IMR-90 (cell line): ENCODE data around the gene SYT5.

ENCODE experiments used
- CHD1 ChIP-seq: IDR thresholded peaks from 2 replicates; pipeline ENCODE4 v1.6.1; 2012; ENCODE audit warnings: low read depth, low read length, improper control_type of control experiment
- CTCF ChIP-seq: conservative IDR thresholded peaks from 2 replicates; pipeline ENCODE4 v1.5.1; 2012; ENCODE audit warnings: mild to moderate bottlenecking, low read depth, low read length, improper control_type of control experiment
- FOS ChIP-seq: fragments of 150-350 bp; IDR thresholded peaks from 2 replicates; pipeline ENCODE4 v1.6.1; 2016; ENCODE audit warnings: low read depth, low read length
- MAFK ChIP-seq: IDR thresholded peaks from 2 replicates; pipeline ENCODE4 v1.6.1; 2012; ENCODE audit warnings: low read depth, low read length, improper control_type of control experiment
- MAZ ChIP-seq: IDR thresholded peaks from 2 replicates; pipeline ENCODE4 v1.6.1; 2012; ENCODE audit warnings: low read depth, mild to moderate bottlenecking, low read length, improper control_type of control experiment, moderate library complexity, borderline replicate concordance
- POLR2A ChIP-seq: IDR thresholded peaks from 2 replicates; pipeline ENCODE4 v1.6.1; 2012; ENCODE audit warnings: mild to moderate bottlenecking, low read depth, low read length
- RCOR1 ChIP-seq: IDR thresholded peaks from 2 replicates; pipeline ENCODE4 v1.6.1; 2012; ENCODE audit warnings: mild to moderate bottlenecking, low read length, improper control_type of control experiment; ENCODE audit not compliant: insufficient replicate concordance
- RFX5 ChIP-seq: IDR thresholded peaks from 2 replicates; pipeline ENCODE4 v1.8.0; 2012; ENCODE audit warnings: low read depth, mild to moderate bottlenecking, low read length, moderate library complexity

GRCh38 chr19:55176076-55176475, 4.0 kb downstream of the SYT5 start:
- TF ChIP-seq CTCF: no peak
- no peak for TF ChIP-seq MAFK
- TF ChIP-seq FOS: no peak
- no peak for TF ChIP-seq POLR2A
- no peak for TF ChIP-seq RCOR1
- no peak for TF ChIP-seq RFX5
- no peak for TF ChIP-seq CHD1
- no peak for TF ChIP-seq MAZ
